Chondrocyte (in vitro differentiated cells): ENCODE measurements around the gene ABCA3. TPM values are rescaled to one million over a fixed set of nuclear protein-coding genes. Genes with fewer than 3 reads are reported as not detected.
"Not testable (repeated sequence)": the region's sequence is repeated elsewhere in the genome, so short reads cannot be mapped to it uniquely, and the experiment has no call there.

ENCODE experiments used
- DNase-seq: peaks from one replicate; pipeline ENCODE4 v3.0.0; 2021; ENCODE audit warnings: mixed read lengths, low spot score
- H3K27ac Mint-ChIP-seq: one replicate; pipeline ENCODE4 v1.8.0; 2021; ENCODE audit warnings: mild to moderate bottlenecking, moderate library complexity, mixed read lengths; ENCODE audit not compliant: unreplicated experiment
- H3K27me3 Mint-ChIP-seq: 2 replicates; pipeline ENCODE4 v1.8.0; 2021; ENCODE audit warnings: low read depth, mixed read lengths
- H3K36me3 Mint-ChIP-seq: 2 replicates; pipeline ENCODE4 v1.8.0; 2021; ENCODE audit warnings: low read depth, mixed read lengths
- H3K4me1 Mint-ChIP-seq: 2 replicates; pipeline ENCODE4 v1.8.0; 2021; ENCODE audit warnings: low read depth, mild to moderate bottlenecking, mixed read lengths
- H3K4me3 Mint-ChIP-seq: one replicate; pipeline ENCODE4 v1.8.0; 2021; ENCODE audit warnings: mild to moderate bottlenecking, moderate library complexity, mixed read lengths; ENCODE audit not compliant: unreplicated experiment
- H3K9me3 Mint-ChIP-seq: 2 replicates; pipeline ENCODE4 v1.8.0; 2021; ENCODE audit warnings: low read depth, mixed read lengths
- long read RNA-seq: library from polyadenylated mRNA; stranded (forward); transcript quantifications from one replicate; pipeline ENCODE4 v2.0.0, GENCODE V29; 2021
- total RNA-seq: library from RNA; stranded (reverse); gene quantifications from 3 replicates; pipeline ENCODE4 v1.2.1, GENCODE V29; 2021
- TF ChIP-seq, protein P1 (sequence below): fragments of 200-600 bp; sonication (generic); IDR thresholded peaks from 2 replicates; pipeline ENCODE4 v1.5.0; 2021; ENCODE audit warnings: antibody characterized with exemption, mild to moderate bottlenecking, moderate library complexity

ABCA3 gene
- 16.3 to 27.3 TPM (median 26.0 TPM) in 3 replicates for total RNA-seq
- long read RNA-seq, full-length matches to known transcripts, result 8 of 57 reads
- long read RNA-seq, partial matches to known transcripts, result 45 of 57 reads
- long read RNA-seq, other reads (novel, unspliced or antisense), result 4 of 57 reads

DNA sequence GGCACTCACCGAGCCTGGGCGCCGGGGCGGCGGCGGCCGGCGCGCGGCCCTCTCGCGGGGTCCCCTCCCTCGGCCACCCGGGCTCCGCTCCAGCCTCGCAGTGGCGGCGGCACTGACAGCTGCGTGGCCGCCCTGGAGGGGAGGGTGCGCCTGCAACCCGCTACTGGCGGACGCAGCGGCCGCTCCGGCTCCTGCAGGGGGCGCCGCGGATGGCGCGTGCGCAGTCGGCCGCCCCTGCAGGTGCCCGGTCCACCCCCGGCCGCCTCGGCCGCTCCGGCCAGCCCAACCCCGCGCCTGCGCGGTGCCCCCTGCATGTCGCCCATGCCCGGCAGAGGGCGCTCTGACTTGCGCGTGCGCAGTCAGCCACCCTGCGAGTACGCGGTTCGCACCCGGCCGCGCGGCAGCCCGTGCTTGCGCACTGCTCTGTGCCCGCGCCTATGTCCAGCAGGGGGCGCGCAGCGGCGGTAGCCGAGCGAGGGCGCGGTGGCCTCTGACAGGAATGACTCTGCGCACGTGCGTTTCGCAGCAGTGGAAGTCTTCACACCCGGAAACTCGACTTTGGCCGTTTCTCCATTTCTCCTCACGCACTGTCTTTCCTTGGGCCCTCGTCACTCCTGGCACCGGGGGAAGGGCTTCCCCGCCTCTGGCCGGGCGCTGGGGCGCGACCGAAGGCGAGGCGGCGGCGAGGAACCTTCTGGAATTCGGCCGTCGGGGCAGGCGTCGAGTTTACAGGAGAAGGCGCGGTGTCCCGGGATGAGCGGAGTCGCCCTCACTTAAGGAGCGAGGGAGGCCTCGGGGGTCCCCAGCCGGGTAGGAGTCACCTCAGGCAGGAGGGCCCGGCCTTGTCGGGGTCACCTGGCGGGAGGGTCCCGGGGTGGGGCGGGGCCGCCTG is at the start of gene ABCA3:
Gene ABCA3 (minus strand): TSS at position 165 of the 892 bp plus-strand sequence. CDS start 14,262 bp downstream, outside the sequence.
- TF ChIP-seq, protein P1, sequence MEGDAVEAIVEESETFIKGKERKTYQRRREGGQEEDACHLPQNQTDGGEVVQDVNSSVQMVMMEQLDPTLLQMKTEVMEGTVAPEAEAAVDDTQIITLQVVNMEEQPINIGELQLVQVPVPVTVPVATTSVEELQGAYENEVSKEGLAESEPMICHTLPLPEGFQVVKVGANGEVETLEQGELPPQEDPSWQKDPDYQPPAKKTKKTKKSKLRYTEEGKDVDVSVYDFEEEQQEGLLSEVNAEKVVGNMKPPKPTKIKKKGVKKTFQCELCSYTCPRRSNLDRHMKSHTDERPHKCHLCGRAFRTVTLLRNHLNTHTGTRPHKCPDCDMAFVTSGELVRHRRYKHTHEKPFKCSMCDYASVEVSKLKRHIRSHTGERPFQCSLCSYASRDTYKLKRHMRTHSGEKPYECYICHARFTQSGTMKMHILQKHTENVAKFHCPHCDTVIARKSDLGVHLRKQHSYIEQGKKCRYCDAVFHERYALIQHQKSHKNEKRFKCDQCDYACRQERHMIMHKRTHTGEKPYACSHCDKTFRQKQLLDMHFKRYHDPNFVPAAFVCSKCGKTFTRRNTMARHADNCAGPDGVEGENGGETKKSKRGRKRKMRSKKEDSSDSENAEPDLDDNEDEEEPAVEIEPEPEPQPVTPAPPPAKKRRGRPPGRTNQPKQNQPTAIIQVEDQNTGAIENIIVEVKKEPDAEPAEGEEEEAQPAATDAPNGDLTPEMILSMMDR, result peak; percentile 98
- Mint-ChIP-seq H3K4me1 (peaks cover 10% of the 10 kb centered on the region), H3K4me3 (peak within 1 kb of the TSS; percentile 78), H3K27ac (peak within 1 kb of the TSS; percentile 27), H3K27me3 (peaks cover 3% of the 10 kb centered on the region), H3K36me3 (peaks cover 1% of the 10 kb centered on the region), H3K9me3 (no peaks in the 10 kb centered on the region)
- peak; percentile 94 for DNase-seq

DNA sequence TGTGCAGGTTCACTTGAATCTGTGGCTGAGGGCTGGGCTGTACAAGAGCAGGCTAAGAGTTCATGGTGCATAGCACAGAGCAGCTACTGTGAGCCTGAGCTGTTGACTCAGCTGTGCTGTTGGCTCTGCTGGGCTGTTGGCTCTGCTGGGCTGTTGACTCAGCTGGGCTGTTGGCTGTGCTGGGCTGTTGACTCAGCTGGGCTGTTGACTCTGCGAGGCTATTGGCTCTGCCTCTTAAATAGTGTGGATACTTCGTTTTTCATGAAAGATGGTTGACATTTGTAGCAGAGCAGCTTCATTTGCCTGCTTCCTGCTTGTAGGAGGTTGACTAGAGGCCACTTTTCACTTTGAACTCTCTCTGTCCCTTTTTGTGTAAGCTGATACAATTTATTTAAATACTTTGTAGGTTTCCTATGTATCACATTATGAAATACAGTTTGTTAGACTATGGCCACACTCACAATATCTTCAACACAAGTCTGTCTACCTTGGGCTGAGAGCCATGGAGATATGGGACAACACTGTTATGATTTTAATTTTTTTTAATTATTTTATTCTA is 48.4 kb upstream of the ABCA3 start:
- peaks cover 8% of the 10 kb centered on the region for H3K9me3 Mint-ChIP-seq
- peaks cover 2% of the 10 kb centered on the region for H3K27me3 Mint-ChIP-seq
- H3K4me1 Mint-ChIP-seq, result peaks cover 4% of the 10 kb centered on the region
- no peaks in the 10 kb centered on the region for H3K36me3 Mint-ChIP-seq
- no peak overlapping the region for H3K27ac Mint-ChIP-seq
- no peak for DNase-seq
- no peak overlapping the region for H3K4me3 Mint-ChIP-seq
- TF ChIP-seq, protein P1, result no peak

DNA sequence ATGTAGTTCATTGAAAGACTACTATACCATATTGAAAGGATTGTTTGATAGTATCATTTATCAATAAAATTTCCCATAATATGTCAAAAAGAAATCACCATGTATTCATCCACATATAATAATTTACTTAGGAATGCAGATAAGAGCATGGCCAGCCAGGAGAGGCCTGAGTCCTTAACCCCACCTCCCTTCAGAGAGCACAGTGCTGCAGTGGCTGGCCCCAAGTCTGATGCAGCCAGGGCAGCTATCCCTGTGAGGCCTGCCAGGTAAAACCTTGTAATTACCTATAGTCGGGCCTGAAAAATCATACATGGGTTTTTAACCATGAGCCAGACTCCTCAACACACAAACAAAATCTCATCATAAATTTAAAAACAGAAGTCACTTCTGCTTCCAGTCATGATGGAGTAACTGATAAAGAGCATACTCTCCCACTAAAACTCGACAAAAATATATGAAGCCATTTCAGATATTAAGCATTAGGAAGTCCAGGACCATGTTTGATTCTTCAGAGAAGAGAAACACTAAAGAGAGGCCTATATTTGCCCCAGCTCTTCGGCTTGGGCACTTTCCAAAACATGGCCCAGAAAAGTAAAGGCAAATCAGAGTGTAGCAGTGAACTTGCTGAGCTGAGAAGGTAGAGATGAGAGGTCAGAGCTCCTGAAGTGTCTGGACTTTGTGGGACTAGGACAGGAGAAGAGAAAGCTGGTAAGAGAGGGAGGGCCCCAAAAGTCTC is 47.8 kb upstream of the ABCA3 start:
- H3K4me1 Mint-ChIP-seq, result peaks cover 4% of the 10 kb centered on the region
- DNase-seq, result no peak
- no peak overlapping the region for H3K4me3 Mint-ChIP-seq
- H3K27ac Mint-ChIP-seq, result no peak overlapping the region
- H3K27me3 Mint-ChIP-seq, result peaks cover 3% of the 10 kb centered on the region
- TF ChIP-seq, protein P1, result no peak
- H3K36me3 Mint-ChIP-seq, result no peaks in the 10 kb centered on the region
- H3K9me3 Mint-ChIP-seq, result peaks cover 8% of the 10 kb centered on the region

DNA sequence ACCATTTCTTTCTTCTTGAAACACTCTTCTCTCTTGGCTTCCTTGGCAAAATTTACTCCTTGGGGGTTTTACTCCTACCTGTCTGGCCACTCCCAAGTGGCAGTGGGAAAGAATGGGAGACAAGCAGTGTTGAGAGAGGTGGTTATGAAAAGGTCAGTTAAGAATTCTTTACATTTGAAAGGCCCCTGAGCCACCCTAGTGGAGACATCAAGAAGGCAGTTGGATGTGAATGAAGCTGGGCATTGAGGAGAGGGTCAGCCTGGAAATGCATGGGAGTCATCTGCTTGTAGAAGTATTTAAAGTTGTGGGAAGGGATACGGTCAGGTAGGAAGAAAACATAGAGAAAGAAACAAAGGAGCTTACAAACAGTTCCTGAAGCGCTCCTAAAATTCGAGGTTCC is 46.5 kb upstream of the ABCA3 start:
- Mint-ChIP-seq H3K4me1 (peaks cover under 1% of the 10 kb centered on the region), H3K9me3 (peaks cover 8% of the 10 kb centered on the region), H3K36me3 (peaks cover 4% of the 10 kb centered on the region), H3K27me3 (peaks cover 9% of the 10 kb centered on the region), H3K4me3 (no peak overlapping the region), H3K27ac (no peak overlapping the region)
- DNase-seq, result no peak
- TF ChIP-seq, protein P1, result peak; percentile 59

DNA sequence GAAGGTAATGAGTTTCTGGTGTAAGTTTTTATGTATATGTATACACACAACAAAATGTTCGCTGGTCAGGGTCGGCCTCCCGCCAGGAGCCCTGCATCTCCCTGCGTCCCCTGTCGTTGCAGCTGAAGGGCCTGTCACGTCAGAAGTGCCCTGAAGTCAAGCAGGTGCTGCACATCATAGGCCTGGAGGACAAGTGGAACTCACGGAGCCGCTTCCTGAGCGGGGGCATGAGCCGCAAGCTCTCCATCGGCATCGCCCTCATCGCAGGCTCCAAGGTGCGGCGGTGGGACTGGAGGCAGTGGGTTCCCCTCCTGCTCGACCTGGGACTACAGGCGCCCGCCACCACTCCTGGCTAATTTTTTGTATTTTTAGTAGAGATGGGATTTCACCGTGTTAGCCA is 45.5 kb upstream of the ABCA3 start:
- H3K4me3 Mint-ChIP-seq, H3K27ac Mint-ChIP-seq, H3K4me1 Mint-ChIP-seq, H3K9me3 Mint-ChIP-seq, H3K36me3 Mint-ChIP-seq, DNase-seq, H3K27me3 Mint-ChIP-seq: not testable (repeated sequence)
